Measurements from ENCODE around the gene RPS6KA5. TPM values are rescaled to one million over a fixed set of nuclear protein-coding genes. Genes with fewer than 3 reads are reported as not detected.

Gene RPS6KA5
- total and polyA plus RNA-seq, 9 of the 15 experiments (the other 6 are each of a cell fraction or from before 2014, with no cell fraction given) = 0.88 to 7.7 (median 4.7) TPM

DNA sequence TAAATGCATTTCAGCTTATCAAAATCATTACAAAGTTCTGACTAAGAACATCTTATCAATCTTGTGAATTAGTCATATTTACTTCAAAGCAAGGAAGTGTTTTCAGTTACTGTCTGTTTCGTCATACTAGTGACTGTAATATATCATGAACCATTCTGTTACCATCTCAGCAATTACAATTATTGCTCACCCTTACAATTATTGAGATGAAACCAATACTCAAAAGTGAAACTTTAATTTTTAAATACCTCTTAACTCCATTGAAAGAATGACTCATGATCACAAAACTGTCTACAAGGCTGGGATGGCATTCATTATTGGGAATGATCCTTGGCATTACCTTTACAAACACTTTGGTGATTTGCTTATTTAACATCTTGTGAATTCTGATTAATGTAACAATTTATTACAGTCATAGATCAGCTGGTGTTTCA lies 90.3 kb downstream of the RPS6KA5 start (continued):
- TF ChIP-seq ZNF79 (CRISPR knock-in tag; IDR thresholded peaks at IDR 0.05; ENCODE audit: low read depth) (peak; percentile 77; the same call in 1 of the 2 replicates), DPF2 (IDR thresholded peaks at IDR 0.05) (peak; percentile 64; the same call in 1 of the 2 replicates), RBM17 (IDR thresholded peaks at IDR 0.05; ENCODE audit: borderline replicate concordance, low read depth, low read length) (no peak), EP400 (IDR thresholded peaks at IDR 0.05) (0 out of 2 replicates have a peak, but pooled peaks have one; percentile 40), SMAD3 (CRISPR knock-in tag; conservative IDR thresholded peaks at IDR 0.05) (peak; percentile 85), PRMT5 (CRISPR knock-in tag; IDR thresholded peaks at IDR 0.05) (no peak), MEIS2 (IDR thresholded peaks at IDR 0.05; ENCODE audit: partially characterized antibody) (peak; percentile 85), POLR2H (tag; IDR thresholded peaks at IDR 0.05; ENCODE audit: low read depth) (peak; percentile 62; the same call in 1 of the 2 replicates), HSF4 (CRISPR knock-in tag; IDR thresholded peaks at IDR 0.05; ENCODE audit: borderline replicate concordance) (peak; percentile 83; the same call in 1 of the 2 replicates), SETDB1 (IDR thresholded peaks at IDR 0.05; ENCODE audit: low read length) (no peak), ETV1 (tag; conservative IDR thresholded peaks at IDR 0.05; ENCODE audit: low read depth) (0 out of 2 replicates have a peak, but pooled peaks have one; percentile 13), HOXB6 (CRISPR knock-in tag; IDR thresholded peaks at IDR 0.05; ENCODE audit: borderline replicate concordance) (no peak), KLF6 (CRISPR knock-in tag; IDR thresholded peaks at IDR 0.05; ENCODE audit: borderline replicate concordance) (peak; percentile 86; the same call in 1 of the 2 replicates), ZNF766 (CRISPR knock-in tag; conservative IDR thresholded peaks at IDR 0.05) (peak; percentile 79; the same call in 1 of the 2 replicates)
- TF ChIP-seq, protein P1, sequence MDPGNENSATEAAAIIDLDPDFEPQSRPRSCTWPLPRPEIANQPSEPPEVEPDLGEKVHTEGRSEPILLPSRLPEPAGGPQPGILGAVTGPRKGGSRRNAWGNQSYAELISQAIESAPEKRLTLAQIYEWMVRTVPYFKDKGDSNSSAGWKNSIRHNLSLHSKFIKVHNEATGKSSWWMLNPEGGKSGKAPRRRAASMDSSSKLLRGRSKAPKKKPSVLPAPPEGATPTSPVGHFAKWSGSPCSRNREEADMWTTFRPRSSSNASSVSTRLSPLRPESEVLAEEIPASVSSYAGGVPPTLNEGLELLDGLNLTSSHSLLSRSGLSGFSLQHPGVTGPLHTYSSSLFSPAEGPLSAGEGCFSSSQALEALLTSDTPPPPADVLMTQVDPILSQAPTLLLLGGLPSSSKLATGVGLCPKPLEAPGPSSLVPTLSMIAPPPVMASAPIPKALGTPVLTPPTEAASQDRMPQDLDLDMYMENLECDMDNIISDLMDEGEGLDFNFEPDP (CRISPR knock-in tag; IDR thresholded peaks at IDR 0.05) = 0 out of 2 replicates have a peak, but pooled peaks have one; percentile 5
- TF ChIP-seq, protein P2, sequence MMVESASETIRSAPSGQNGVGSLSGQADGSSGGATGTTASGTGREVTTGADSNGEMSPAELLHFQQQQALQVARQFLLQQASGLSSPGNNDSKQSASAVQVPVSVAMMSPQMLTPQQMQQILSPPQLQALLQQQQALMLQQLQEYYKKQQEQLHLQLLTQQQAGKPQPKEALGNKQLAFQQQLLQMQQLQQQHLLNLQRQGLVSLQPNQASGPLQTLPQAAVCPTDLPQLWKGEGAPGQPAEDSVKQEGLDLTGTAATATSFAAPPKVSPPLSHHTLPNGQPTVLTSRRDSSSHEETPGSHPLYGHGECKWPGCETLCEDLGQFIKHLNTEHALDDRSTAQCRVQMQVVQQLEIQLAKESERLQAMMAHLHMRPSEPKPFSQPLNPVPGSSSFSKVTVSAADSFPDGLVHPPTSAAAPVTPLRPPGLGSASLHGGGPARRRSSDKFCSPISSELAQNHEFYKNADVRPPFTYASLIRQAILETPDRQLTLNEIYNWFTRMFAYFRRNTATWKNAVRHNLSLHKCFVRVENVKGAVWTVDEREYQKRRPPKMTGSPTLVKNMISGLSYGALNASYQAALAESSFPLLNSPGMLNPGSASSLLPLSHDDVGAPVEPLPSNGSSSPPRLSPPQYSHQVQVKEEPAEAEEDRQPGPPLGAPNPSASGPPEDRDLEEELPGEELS (CRISPR knock-in tag; IDR thresholded peaks at IDR 0.05; ENCODE audit: borderline replicate concordance) = no peak
- TF ChIP-seq, protein P3, sequence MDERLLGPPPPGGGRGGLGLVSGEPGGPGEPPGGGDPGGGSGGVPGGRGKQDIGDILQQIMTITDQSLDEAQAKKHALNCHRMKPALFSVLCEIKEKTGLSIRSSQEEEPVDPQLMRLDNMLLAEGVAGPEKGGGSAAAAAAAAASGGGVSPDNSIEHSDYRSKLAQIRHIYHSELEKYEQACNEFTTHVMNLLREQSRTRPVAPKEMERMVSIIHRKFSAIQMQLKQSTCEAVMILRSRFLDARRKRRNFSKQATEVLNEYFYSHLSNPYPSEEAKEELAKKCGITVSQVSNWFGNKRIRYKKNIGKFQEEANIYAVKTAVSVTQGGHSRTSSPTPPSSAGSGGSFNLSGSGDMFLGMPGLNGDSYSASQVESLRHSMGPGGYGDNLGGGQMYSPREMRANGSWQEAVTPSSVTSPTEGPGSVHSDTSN (CRISPR knock-in tag; IDR thresholded peaks at IDR 0.05; ENCODE audit: low read depth) = no peak
- TF ChIP-seq, protein P3 (tag; conservative IDR thresholded peaks at IDR 0.05; ENCODE audit: low read depth) = peak; percentile 50
- TF ChIP-seq, protein P4, sequence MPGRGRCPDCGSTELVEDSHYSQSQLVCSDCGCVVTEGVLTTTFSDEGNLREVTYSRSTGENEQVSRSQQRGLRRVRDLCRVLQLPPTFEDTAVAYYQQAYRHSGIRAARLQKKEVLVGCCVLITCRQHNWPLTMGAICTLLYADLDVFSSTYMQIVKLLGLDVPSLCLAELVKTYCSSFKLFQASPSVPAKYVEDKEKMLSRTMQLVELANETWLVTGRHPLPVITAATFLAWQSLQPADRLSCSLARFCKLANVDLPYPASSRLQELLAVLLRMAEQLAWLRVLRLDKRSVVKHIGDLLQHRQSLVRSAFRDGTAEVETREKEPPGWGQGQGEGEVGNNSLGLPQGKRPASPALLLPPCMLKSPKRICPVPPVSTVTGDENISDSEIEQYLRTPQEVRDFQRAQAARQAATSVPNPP (IDR thresholded peaks at IDR 0.05; ENCODE audit: borderline replicate concordance, insufficient read depth, insufficient read length) = no peak
